Measurements from ENCODE around the gene ATAD5. TPM values are rescaled to one million over a fixed set of nuclear protein-coding genes. Genes with fewer than 3 reads are reported as not detected.

The ATAD5 gene
- total RNA-seq, 4 donors from 2014 or later: 1.2 to 1.7 (median 1.4) TPM

GRCh38 chr17:30858556-30859250 lies 26.9 kb downstream of the ATAD5 start:
- TF ChIP-seq CTCF (IDR thresholded peaks at IDR 0.05): no peak
- TF ChIP-seq POLR2A (IDR thresholded peaks at IDR 0.05): no peak
- TF ChIP-seq EP300 (IDR thresholded peaks at IDR 0.05): no peak
- 94 to 96% methylated on average over 9 of the region's 9 CpGs for WGBS, 2 donors
- no peak overlapping the region for H3K27ac ChIP-seq
- H3K4me3 ChIP-seq: no peak overlapping the region
- H3K9me3 ChIP-seq: no peaks in the 10 kb centered on the region
- DNase-seq (ENCODE audit: low spot score in 2 of 2): no peak
- no peaks in the 10 kb centered on the region for H3K4me1 ChIP-seq
- H3K27me3 ChIP-seq: no peaks in the 10 kb centered on the region
- peaks cover 0 to 10% (median 0%) of the 10 kb centered on the region in 3 donors for H3K36me3 ChIP-seq

- H3K9me3 ChIP-seq: no peaks in the 10 kb centered on the region
- no peak overlapping the region for H3K27ac ChIP-seq
- no peak overlapping the region for H3K4me3 ChIP-seq
- peaks cover 0 to 10% (median 0%) of the 10 kb centered on the region in 3 donors for H3K36me3 ChIP-seq
- WGBS, 2 donors: 97% methylated on average over 1 of the region's 1 CpG
- no peaks in the 10 kb centered on the region for H3K27me3 ChIP-seq
- H3K4me1 ChIP-seq: no peaks in the 10 kb centered on the region
- TF ChIP-seq EP300 (IDR thresholded peaks at IDR 0.05) (no peak), CTCF (IDR thresholded peaks at IDR 0.05) (no peak), POLR2A (IDR thresholded peaks at IDR 0.05) (no peak)
- no peak for DNase-seq (ENCODE audit: low spot score in 2 of 2)
These were observed 32.9 kb downstream of the ATAD5 start for GRCh38 chr17:30864636-30865035.

GRCh38 chr17:30869005-30869404 lies 37.2 kb downstream of the ATAD5 start:
- WGBS, 2 donors: 96 to 98% methylated on average over 6 of the region's 6 CpGs
- peaks cover 0 to 24% (median 0%) of the 10 kb centered on the region in 3 donors for H3K36me3 ChIP-seq
- H3K27me3 ChIP-seq: no peaks in the 10 kb centered on the region
- H3K27ac ChIP-seq: no peak overlapping the region
- H3K4me1 ChIP-seq: no peaks in the 10 kb centered on the region
- DNase-seq (ENCODE audit: low spot score in 2 of 2): no peak
- H3K4me3 ChIP-seq: no peak overlapping the region
- H3K9me3 ChIP-seq: no peaks in the 10 kb centered on the region
- no peak for TF ChIP-seq CTCF (IDR thresholded peaks at IDR 0.05)
- no peak for TF ChIP-seq POLR2A (IDR thresholded peaks at IDR 0.05)
- no peak for TF ChIP-seq EP300 (IDR thresholded peaks at IDR 0.05)

- H3K36me3 ChIP-seq: peaks cover 0 to 13% (median 0%) of the 10 kb centered on the region in 3 donors
- TF ChIP-seq POLR2A (IDR thresholded peaks at IDR 0.05) (no peak), CTCF (IDR thresholded peaks at IDR 0.05) (no peak), EP300 (IDR thresholded peaks at IDR 0.05) (no peak)
- H3K27ac ChIP-seq: no peak overlapping the region
- WGBS, 2 donors: 92 to 97% methylated on average over 5 of the region's 5 CpGs
- no peaks in the 10 kb centered on the region for H3K4me1 ChIP-seq
- H3K4me3 ChIP-seq: no peak overlapping the region
- no peaks in the 10 kb centered on the region for H3K9me3 ChIP-seq
- no peak for DNase-seq (ENCODE audit: low spot score in 2 of 2)
- no peaks in the 10 kb centered on the region for H3K27me3 ChIP-seq
These were observed 54.4 kb downstream of the ATAD5 start for GRCh38 chr17:30886187-30886586.

GRCh38 chr17:30894236-30894635 lies 62.5 kb downstream of the ATAD5 start:
- H3K27me3 ChIP-seq: no peaks in the 10 kb centered on the region
- H3K9me3 ChIP-seq: no peaks in the 10 kb centered on the region
- H3K27ac ChIP-seq: no peak overlapping the region
- H3K4me1 ChIP-seq: no peaks in the 10 kb centered on the region
- no peak for DNase-seq (ENCODE audit: low spot score in 2 of 2)
- peaks cover 0 to 33% (median 0%) of the 10 kb centered on the region in 3 donors for H3K36me3 ChIP-seq
- TF ChIP-seq POLR2A (IDR thresholded peaks at IDR 0.05) (no peak), CTCF (IDR thresholded peaks at IDR 0.05) (no peak), EP300 (IDR thresholded peaks at IDR 0.05) (no peak)
- H3K4me3 ChIP-seq: no peak overlapping the region
- 88 to 91% methylated on average over 3 of the region's 3 CpGs for WGBS, 2 donors

All from tibial nerve (tissue), 4 donors.